NCI-H1092 treated with DMSO at 0.1 percent for 48 hours (cell line): ENCODE data around the gene PLCG2.

ENCODE experiments used
- DNase-seq: peaks from one replicate; lab custom pipeline; 2025; lab: John Stamatoyannopoulos, UW

The PLCG2 gene

DNA sequence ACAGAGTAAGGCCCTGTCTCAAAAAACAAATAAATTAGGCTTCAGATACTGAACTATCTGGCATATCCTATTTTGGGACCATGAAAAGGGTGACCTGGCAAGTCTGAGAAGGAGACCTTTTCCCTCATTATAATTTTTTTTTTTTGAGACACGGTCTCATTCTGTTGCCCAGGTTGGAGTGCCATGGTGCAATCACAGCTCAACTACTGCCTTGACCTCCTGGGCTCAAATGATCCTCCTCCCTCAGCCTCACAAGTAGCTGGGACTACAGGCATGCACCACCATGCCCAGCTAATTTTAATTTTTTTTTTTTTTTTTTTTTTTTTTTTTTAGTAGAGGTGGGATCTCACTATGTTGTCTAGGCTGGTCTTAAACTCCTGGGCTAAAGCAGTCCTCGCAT, 37.3 kb downstream of the PLCG2 start:
- no peak for DNase-seq

DNA sequence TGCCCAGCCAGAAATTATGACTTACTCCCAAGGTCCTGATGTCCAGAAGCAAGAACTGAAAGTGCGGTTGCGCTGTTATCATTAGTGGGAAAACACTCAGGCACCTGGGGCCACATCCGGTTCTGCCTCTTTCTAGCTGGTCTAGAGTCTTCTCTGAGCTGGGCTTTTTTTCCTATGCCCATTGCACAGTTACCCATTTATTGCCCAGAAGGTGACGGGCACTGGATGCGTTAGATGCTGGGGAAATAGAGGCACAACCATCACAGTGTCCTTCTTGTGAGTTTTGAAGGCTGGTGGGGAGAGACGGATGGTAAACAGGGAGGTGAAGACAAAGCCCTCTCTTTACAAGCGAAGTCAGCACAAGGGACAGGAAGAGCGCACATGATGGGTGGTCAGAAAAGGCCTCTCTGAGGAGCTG, 37.7 kb downstream of the PLCG2 start:
- DNase-seq: no peak

DNA sequence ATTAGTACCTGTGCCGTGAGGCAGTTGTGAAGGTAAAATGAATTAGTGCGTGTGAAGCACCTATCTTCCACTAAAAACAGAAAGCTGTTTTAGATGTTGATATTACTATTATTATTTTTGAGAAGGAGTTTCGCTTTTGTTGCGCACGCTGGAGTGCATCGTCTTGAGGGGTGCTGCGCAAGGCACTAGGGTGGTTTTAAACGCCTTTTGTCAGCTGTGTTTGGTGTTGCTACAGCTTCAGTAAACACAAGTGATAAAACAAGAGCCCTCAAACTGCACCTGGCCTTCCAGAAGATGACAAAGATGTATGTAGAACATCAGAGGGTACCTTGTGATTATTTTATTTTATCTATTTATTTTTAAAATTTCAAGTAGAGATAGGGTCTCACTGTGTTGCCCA, 38.2 kb downstream of the PLCG2 start:
- no peak for DNase-seq

DNA sequence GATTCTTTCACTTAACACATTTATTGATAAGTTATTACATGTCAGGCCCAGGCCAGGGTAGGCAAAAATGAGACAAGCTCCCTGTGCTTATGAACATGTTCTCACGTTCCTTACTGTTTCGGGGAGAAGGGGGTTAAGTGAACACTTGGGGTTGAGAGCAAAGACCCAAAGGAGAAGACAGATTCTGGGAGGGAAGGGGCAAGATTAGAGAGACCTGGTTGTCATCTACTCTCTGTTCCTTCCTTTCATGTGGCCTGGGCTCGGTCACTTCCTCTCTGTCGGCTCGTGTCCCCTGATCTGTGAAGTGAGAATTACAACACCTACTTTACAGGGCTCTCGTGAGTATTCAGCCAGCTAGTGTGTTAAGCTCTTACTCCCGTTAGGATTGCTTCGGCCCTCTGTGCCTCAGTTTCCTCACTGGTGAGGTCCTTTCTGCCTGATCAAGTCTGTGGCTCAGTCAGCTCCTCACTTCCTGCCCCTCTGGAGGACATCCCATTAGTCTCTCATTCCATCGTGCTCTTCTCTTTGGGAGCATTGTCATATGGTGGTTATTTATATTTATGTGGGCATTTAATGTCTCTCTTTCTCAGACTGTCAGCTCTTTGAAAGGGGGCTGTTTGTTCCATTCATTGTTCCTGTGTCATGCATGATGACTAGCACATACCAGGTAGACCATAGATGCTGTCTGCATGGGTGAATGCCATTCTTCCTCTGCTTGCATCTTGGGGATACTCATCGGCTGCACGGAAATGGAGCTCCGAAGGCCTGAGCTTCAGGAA, 38.9 kb downstream of the PLCG2 start:
- no peak for DNase-seq

DNA sequence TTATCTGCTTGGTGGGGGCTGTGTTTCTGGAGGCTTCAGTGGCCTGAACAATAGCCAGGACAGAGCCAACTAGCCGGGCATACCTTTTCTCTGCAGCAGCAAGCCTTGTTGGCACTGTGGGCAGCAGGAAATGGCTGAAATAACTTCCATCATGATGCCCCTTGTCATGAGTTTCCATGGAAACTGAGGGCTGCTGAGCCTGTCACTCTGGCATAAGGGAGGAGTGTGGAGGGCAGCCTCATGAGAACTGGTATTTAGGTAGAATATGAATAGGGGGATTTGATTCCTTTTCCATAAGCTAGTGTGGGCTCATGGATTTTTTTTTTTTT, 39.4 kb downstream of the PLCG2 start:
- DNase-seq: no peak

DNA sequence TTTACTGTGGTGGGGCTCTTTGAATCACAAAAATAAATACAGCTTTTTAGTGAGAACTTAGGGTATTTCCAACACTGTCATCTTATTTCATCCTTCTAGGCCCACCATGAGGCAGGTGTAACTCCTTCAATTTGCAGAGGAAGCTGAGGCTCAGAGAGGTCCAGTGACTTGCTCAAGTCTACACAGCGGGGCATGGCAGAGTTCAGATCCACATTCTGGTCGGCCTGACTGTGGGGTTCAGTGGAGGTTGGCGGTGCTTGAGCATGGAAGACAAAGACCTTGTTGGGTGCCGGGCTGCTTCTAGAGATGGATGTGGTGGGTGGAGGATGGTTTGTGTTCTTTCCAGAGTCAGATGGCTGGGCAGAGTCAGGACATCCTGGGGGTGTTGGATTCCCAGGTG, 39.8 kb downstream of the PLCG2 start:
- DNase-seq: no peak

DNA sequence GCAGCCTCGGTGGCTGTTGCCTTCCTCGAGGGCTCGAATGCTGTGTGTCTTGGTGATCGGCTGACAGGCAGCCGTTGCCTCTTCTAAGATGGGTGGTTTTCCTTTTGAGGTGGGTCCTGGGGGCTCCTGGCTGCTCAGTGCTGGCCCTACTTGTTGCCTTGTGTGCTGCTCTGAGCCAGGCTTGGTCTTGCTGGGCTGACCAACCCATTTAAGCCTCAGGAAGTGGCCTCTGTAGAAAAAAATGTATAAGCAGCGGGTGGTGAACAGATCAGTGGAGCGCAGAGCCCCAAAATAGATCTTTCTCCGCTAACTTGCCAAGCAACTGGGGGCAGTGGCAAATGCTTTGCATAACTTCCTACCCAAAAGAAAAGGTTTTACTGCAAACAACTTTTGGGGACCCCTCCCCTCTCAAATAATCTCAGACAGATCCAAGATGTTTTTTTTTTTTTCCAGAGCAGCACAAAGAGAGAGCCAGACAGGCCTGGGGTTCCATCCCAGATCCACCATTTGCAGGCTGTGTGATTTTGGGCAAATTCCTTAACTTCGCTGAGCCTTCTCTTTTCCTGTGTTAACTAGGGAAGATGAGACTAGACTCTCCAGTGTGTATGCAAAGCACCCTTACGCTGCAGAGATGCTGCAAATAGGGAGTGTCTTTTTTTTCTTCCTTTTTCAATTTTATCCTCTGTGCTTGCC, 42.5 kb downstream of the PLCG2 start:
- no peak for DNase-seq

DNA sequence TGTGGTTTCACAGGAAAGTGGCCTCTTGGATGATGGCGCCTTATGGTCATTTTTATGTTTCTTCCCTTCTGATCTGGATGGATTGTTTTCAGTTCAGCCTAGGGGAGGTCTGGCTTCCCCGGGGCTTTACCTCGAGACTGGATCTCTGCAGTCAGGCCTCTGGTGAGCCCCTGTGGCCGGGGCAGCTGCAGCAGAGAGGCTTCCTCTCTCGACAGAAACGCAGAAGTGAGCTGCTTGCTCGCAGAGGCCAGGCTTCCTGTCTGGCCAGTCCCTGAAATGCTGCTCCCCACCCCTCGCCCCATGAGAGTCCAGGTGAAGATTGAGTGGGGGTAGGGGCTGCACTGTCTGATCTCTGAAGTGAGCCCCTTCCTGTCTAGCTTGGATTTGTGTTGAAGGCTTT, 44.0 kb downstream of the PLCG2 start:
- DNase-seq: no peak

DNA sequence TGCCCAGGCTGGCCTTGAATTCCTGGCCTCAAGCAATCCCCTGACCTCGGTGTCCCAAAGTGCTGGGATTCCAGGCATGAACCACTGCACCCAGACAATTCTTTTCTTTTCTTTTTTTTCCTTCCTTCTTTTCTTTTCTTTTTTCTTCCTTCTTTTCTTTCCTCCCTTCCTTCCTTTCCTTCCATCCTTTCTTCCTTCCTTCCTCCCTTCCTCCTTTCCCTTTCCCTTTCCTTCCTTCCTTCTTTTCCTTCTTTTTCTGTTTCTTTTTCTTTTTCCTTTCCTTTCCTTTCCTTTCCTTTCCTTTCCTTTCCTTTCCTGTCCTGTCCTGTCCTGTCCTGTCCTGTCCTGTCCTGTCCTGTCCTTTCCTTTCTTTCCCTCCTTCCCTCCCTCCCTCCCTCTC, 44.6 kb downstream of the PLCG2 start:
- DNase-seq: no peak

DNA sequence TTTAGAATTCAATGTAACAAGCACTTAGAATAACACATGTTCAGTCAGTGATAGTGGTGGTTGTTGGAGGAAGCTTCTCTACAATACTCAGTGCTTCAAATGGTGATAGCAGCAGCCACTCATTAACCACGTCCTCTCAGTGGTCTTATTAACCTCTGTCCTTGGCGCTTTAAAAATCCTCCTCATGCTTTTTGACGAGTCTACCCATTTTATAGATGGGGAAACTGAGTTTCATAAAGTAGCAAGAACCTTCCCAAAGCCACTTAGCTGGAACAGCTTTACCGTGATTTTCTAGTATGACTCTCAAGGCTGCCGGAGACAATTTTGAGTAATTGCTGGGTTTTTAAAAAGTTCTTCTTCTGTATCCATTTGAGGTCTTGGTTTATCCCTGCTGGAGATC, 47.4 kb downstream of the PLCG2 start:
- no peak for DNase-seq

DNA sequence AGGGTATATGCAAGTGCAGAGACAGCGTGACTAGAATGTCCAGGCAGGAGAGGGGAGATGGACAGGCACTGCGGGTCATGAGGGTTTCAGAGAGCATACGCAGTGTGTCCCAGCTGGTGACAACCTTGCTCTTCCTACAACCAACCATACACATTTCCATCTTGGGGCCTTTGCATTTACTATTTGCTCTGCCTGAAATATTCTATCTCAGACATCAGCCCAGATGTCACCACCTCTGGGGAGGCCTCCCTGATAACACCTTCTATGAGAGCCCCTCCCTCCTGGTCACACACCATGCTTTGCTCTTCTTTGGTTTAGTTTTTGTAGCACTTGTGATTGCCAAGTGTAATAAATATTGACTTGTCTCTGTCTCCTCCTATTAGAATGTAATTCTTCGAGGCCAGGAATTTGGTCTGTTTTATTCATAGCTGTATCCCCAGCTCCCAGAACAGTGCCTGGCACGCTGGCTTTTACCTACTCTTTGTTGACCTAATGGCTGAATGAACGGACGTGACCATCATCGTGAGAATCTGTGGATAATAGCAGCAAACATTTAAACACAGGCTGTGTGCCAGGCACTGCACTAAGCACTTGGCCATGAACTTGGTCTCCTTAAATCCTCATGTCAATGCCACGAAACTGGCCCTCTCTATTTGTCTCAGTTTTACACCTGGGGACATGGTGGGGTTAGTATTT, 51.9 kb downstream of the PLCG2 start:
- peak; percentile 0 for DNase-seq

DNA sequence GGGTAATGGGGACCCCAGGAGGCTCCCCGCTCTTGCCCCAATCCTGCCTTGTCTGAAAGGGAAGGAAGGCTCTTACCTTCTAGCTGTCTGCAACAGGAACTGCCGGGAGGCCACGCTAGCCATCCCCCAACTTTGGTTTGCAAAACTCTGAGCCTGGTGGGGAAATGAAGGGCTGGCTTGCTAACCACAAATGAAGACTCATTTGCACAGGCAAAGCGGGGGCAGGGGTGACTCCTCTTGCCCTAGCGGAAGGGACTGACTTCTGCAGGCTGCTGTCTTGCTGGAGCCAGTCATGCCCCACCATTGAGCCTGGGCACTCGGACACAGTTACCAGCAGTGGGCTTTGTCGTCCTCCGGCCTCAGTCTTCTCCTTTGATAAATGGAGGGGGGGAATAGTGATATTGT, 52.6 kb downstream of the PLCG2 start:
- DNase-seq: no peak

DNA sequence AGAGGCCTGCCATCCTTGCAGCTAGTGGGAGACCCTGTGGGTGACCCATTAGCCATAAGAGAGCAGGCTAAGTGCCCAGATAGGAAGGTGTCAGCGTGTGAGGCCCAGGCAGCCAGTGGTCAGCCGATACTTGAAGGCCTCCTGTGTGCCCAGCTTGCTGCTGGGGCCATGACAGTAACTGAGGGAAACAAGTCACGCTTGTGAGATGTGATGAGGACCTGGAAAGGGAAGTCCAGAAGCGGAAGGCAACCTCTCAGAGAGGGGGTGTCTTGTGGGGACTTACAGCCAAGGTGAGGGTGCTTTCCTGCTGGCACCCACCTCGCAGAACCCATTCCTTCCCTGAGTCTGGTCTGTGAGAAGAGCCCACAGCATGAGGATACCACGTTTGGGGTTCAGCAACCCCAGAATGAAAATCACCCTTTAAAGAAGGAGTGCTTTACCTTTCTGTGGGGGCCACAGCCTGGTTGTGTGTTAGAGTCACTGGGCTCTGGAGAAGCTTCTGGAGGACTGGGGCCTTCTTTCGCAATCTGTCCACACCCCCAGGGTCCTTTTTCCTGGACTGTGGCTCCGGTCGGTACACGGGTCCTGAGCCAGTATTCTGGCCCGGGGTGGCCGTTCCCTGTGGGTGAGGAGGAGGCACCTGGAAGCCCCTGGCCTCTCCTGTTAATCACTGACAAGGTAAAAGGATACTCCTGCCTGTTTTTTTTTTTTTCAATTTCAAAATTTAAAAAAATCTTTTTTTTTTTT, 53.9 kb downstream of the PLCG2 start:
- DNase-seq: no peak

DNA sequence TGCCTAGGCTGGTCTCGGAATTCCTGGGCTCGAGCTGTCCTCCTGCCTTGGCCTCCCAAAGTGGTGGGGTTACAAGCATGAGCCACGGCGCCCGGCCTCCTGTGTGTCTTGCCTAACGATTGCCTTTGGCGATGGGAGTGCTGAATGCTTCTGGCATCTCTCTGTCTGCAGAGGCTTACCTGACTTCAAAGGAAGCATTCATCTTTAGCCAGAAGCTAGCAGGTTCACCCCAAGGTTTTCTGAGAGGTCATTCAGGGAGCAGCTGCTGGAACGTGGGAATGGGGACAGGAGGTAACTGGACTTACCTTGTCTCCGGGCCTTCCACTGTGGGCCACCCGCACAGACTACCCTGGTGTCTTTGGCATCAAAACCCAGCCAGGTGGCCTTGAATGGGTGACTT, 54.7 kb downstream of the PLCG2 start:
- no peak for DNase-seq

DNA sequence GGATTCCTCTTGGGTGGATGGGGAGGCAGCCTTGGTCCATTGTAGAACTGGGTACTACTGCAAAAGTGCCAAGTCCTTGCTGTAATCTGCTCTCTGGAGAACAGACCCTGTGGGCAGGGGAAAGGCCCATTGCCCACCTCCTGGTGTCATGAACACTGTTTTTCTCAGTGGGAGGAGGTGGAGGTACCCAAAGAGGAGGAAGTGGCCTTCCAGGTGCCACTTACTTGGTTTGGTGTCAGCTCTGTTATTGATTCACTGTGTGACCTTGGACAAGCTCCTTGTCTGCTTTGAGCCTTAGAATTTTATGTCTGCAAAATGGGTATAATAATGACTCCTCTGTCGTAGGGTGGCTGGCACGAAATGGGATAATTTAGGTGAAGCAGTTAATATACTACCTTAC, 55.8 kb downstream of the PLCG2 start:
- DNase-seq: no peak

DNA sequence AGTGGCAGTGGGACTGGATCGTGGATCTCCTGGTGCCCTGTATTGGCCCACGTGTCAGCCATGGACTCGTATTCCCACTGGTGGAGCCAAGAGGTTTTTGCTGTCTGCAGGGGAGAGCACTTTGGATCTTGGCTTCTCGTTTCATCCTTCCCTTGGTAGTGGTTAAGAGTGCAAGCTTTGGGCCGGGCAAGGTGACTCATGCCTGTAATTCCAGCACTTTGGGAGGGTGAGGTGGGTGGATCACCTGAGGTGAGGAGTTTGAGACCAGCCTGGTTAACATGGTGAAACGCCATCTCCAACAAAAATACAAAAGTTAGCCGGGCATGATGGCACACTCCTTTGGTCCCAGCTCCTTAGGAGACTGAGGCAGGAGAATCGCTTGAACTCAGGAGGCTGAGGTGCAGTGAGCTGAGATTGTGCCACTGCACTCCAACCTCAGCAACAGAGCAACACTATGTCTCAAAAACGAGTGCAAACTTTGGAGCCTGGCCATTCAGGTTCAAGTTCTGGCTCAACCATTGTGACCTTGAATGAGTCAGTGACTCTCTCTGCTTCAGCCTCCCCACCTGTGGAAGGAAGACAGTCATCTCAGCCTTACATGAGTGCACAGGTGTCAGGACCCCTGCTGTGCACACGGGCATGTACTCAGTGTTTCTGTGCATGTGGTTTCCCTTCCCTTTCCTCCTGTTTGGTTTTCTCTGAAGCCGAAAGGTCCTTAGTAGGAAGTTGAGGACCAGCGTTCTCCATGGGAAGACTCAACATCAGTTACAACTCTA, 57.4 kb downstream of the PLCG2 start:
- DNase-seq: no peak

DNA sequence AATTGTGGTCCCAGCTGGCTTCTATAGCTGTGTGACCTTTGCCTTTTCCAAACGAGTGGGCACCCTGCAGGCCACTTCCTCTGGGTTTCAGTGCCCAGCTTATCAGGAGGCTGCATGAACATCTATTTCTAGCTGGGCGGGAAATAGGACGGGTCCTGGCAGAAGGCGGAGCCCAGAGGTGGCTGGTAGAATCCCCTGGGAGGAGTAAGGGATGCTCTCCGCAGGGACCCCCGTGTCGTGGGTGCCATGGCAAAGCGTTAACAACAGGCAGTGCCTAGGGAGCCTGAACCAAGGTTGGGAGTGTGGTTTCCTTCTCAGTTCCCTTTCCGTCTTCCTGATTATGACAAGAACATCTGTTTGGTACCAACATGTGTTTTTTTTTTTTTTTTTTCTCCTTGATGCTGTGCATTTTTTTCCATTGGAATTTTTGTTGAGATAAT, 58.2 kb downstream of the PLCG2 start:
- no peak for DNase-seq

DNA sequence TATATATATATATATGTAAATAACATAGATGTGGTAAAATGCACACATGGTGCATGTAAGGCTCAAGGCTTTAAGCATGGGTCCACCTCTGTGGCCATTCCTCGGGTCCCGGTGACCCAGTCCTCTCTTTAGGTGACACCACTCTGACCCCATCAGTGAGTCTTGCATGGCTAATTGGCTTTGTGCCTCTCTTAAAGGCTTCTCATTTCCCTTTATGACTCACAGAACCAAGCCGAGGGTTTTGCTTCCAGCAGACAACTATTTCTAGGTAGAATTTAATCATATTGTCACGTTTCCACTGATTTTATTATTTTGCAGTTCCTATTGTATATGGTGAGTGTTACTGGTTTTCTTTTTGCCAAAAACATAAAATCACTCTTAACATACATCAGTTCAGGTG, 59.7 kb downstream of the PLCG2 start:
- DNase-seq: no peak

DNA sequence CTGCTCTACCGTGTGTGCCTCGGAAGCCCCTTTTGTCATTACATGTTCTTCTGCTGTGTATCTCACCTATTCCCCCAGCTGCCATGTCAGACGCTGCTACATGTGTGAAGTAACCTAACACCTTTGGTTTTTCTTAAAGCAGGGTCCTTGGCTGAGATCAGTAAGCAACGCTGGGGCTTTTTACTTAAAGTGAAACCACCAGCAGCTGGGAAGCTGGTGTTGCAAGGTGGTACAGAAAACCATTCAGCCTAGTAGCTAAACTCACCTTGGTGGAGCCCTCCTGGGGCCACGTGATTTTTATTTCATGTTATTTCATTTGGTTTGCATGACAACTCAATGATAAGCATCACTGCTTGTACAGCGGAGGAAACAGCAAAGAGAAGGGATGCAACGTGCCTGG, 62.6 kb downstream of the PLCG2 start:
- no peak for DNase-seq

DNA sequence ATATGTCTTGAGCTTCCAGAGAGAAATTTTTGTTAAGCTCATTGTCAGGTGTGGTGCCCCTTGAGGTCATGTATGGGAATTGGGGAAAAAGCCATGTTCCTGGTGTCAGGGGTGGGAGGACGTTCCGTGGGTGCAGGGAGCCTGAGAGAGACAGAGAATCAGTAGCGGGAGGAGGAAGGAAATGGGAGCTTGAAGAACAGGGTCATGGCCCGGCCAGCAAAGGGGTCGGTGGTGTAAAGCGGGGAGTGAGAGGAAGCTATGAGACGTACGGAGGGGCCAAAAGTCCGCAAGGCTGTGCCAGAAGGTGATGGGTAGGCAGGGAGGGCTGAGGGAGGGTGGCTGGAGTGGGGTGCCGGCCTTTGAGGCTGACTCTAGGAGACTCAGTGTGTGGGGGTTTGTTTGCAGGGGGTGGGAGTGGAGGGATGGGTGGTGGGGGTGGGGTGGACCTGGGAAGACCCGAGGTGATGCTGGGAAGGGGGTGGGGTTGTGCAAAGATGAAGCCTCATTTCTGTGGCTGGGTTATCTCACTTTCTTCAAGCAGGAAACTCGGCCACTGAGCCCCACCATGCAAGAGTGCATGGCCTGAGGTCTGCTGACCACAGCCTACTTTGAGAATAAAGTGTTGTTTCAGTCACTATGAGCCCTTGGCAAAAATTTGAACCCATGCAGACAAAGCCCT, 63.6 kb downstream of the PLCG2 start:
- DNase-seq: no peak

DNA sequence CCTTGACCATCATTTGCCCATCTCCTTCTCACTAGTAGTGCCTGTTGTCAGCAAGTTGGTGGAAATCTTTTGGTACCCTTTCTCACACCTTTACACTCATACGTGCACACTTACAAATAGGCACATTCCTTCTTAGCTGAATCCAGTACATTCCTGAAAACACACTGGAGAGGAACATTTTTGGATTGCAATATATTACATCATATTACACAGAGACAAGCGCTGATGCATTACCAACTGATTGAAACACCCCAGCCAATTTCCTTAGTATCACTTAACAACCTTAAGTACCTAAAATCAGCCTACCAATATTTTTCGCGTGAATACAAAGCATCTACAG, 64.1 kb downstream of the PLCG2 start:
- DNase-seq: no peak
